GM18519 (cell line): ENCODE data around the gene CD9.
"Not testable (repeated sequence)": the region's sequence is repeated elsewhere in the genome, so short reads cannot be mapped to it uniquely, and the experiment has no call there.

Experiments
- ATAC-seq: cut with Tn5 transposase; IDR thresholded peaks from one replicate; pipeline ENCODE4 v1.9.1; 2021; ENCODE audit warnings: mild to moderate bottlenecking, moderate library complexity; ENCODE audit not compliant: unreplicated experiment, low FRiP score

The CD9 gene

GRCh38 chr12:6198051-6198450 lies 2.1 kb upstream of the CD9 start:
- no peak for ATAC-seq

- no peak for ATAC-seq
Observed at GRCh38 chr12:6198556-6198955, 1.6 kb upstream of the CD9 start.

- no peak for ATAC-seq
Observed at GRCh38 chr12:6198985-6199530, 1.1 kb upstream of the CD9 start.

GRCh38 chr12:6199531-6200255 lies 507 bp upstream of the CD9 start:
- no peak for ATAC-seq

- ATAC-seq: no peak
Observed at GRCh38 chr12:6201213-6201608, 1.0 kb downstream of the CD9 start.

GRCh38 chr12:6201826-6202225 lies 1.6 kb downstream of the CD9 start:
- ATAC-seq: no peak

- ATAC-seq: no peak
Observed at GRCh38 chr12:6202304-6202703, 2.1 kb downstream of the CD9 start.

- ATAC-seq: no peak
Observed at GRCh38 chr12:6202846-6203245, 2.6 kb downstream of the CD9 start.

GRCh38 chr12:6203601-6204000 lies 3.4 kb downstream of the CD9 start:
- no peak for ATAC-seq

- ATAC-seq: no peak
Observed at GRCh38 chr12:6204533-6205143, 4.4 kb downstream of the CD9 start.

- no peak for ATAC-seq
Observed at GRCh38 chr12:6205144-6205539, 4.9 kb downstream of the CD9 start.

GRCh38 chr12:6205761-6206160 lies 5.6 kb downstream of the CD9 start:
- ATAC-seq: no peak

GRCh38 chr12:6206327-6206726 lies 6.1 kb downstream of the CD9 start:
- ATAC-seq: no peak

GRCh38 chr12:6207259-6207925 lies 7.2 kb downstream of the CD9 start:
- ATAC-seq: no peak

GRCh38 chr12:6208130-6208529 lies 7.9 kb downstream of the CD9 start:
- ATAC-seq: no peak

GRCh38 chr12:6209428-6209827 lies 9.2 kb downstream of the CD9 start:
- not testable (repeated sequence) for ATAC-seq

- ATAC-seq: no peak
Observed at GRCh38 chr12:6211421-6211869, 11.2 kb downstream of the CD9 start.

- ATAC-seq: no peak
Observed at GRCh38 chr12:6212086-6212485, 11.9 kb downstream of the CD9 start.

- no peak for ATAC-seq
Observed at GRCh38 chr12:6213969-6214368, 13.8 kb downstream of the CD9 start.

- ATAC-seq: no peak
Observed at GRCh38 chr12:6214633-6215032, 14.4 kb downstream of the CD9 start.

GRCh38 chr12:6215120-6215807 lies 15.1 kb downstream of the CD9 start:
- ATAC-seq: no peak
